WTC11 (cell line): ENCODE measurements around the gene SHROOM3.

Source experiments
- CREM ChIP-seq: sonication (generic); formaldehyde crosslinking; IDR thresholded peaks from 2 replicates; pipeline ENCODE4 v1.8.1; 2022; ENCODE audit warnings: mild to moderate bottlenecking, missing genetic modification reagents, moderate library complexity
- E2F1 ChIP-seq: sonication (generic); formaldehyde crosslinking; IDR thresholded peaks from 2 replicates; pipeline ENCODE4 v1.8.0; 2022; ENCODE audit warnings: mild to moderate bottlenecking, missing genetic modification reagents
- E2F5 ChIP-seq: sonication (generic); formaldehyde crosslinking; IDR thresholded peaks from 2 replicates; pipeline ENCODE4 v1.8.1; 2022; ENCODE audit warnings: mild to moderate bottlenecking, moderate library complexity, missing genetic modification reagents
- JUN ChIP-seq: sonication (generic); formaldehyde crosslinking; IDR thresholded peaks from 2 replicates; pipeline ENCODE4 v1.8.0; 2023; ENCODE audit warnings: mild to moderate bottlenecking, missing genetic modification reagents
- TF ChIP-seq, protein P1 (sequence below): sonication (generic); formaldehyde crosslinking; IDR thresholded peaks from 2 replicates; pipeline ENCODE4 v1.8.1; 2023; ENCODE audit warnings: mild to moderate bottlenecking, missing genetic modification reagents, moderate library complexity
- TF ChIP-seq, protein P2 (sequence below): fragments of 200-600 bp; IDR thresholded peaks from 2 replicates; pipeline ENCODE4 v1.8.0; 2022; ENCODE audit warnings: antibody characterized with exemption
- TF ChIP-seq, protein P3 (sequence below): sonication (generic); formaldehyde crosslinking; IDR thresholded peaks from 2 replicates; pipeline ENCODE4 v1.8.0; 2022; ENCODE audit warnings: mild to moderate bottlenecking, missing genetic modification reagents

DNA sequence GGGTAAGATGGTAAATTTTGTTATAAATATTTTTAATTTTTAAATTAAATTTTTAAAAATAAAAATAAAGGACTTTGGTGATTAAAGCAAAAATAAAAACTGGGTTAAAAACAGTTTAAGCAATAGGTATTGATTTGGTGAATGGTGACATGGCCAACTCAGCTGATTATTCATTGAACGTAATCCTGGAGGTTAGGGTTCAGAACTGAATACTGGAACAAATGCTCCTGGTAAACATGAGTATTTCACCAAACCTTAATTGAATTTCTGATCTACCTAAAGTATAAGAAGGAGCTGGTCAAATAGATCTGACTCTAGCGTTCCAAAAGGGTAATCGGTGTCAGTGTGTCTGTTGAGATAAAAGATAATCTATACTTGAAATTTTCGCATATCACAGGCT lies 141.8 kb downstream of the SHROOM3 start:
- TF ChIP-seq, protein P1, sequence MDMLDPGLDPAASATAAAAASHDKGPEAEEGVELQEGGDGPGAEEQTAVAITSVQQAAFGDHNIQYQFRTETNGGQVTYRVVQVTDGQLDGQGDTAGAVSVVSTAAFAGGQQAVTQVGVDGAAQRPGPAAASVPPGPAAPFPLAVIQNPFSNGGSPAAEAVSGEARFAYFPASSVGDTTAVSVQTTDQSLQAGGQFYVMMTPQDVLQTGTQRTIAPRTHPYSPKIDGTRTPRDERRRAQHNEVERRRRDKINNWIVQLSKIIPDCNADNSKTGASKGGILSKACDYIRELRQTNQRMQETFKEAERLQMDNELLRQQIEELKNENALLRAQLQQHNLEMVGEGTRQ (CRISPR knock-in tag), result no peak
- TF ChIP-seq, protein P2, sequence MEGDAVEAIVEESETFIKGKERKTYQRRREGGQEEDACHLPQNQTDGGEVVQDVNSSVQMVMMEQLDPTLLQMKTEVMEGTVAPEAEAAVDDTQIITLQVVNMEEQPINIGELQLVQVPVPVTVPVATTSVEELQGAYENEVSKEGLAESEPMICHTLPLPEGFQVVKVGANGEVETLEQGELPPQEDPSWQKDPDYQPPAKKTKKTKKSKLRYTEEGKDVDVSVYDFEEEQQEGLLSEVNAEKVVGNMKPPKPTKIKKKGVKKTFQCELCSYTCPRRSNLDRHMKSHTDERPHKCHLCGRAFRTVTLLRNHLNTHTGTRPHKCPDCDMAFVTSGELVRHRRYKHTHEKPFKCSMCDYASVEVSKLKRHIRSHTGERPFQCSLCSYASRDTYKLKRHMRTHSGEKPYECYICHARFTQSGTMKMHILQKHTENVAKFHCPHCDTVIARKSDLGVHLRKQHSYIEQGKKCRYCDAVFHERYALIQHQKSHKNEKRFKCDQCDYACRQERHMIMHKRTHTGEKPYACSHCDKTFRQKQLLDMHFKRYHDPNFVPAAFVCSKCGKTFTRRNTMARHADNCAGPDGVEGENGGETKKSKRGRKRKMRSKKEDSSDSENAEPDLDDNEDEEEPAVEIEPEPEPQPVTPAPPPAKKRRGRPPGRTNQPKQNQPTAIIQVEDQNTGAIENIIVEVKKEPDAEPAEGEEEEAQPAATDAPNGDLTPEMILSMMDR, result no peak
- TF ChIP-seq CREM (CRISPR knock-in tag) (no peak), E2F5 (no peak), JUN (CRISPR knock-in tag) (no peak), E2F1 (CRISPR knock-in tag) (no peak)
- TF ChIP-seq, protein P3, sequence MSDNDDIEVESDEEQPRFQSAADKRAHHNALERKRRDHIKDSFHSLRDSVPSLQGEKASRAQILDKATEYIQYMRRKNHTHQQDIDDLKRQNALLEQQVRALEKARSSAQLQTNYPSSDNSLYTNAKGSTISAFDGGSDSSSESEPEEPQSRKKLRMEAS (CRISPR knock-in tag), result no peak
